ENCODE results near the gene TRAK2.
"Not testable (repeated sequence)": the region's sequence is repeated elsewhere in the genome, so short reads cannot be mapped to it uniquely, and the experiment has no call there.

Gene TRAK2

DNA sequence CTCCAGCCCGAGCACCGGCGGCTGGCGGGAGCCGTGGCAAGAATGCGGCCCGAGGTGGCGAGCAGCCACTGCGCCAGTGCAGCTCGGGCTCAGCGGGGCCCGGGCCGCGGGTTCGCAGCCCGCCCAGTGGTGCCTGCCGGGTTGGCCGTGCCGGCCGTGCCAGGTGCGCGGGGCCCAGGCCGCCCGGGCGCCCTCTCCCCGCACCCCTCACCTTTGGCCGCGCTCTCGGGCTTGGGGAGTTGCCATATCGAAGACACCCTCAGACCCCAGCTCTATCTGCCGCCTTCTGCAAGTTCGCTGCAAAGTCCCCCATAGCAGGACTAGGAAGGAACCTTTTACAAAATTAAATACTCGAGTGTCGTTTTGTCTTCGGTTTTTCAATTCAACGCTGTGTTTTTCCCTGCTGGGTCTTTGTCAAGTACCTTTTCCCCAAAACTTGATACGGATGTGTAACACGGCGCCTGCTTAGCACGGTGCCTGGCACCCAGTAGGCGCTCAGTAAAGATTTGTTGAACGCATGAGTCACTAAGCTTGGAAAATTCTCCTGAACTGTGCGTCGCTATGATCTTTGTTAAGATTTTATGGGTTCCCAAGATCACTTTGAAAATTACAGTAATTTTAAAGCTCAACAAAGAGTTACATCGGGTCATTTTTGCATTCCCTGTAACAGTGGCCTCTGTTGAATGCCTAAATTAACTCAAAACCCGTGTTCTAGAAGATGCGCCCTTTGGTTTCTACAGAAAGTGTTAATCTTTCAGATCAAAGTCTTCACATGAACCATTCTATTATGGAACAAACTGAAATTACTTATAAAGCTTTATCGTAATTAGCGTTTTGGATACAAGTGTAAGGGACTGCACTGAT is 1.0 kb upstream of the TRAK2 start:
- DNase-seq: peak in 4 of 56 donors; percentile 35 to 61 (median 50)

DNA sequence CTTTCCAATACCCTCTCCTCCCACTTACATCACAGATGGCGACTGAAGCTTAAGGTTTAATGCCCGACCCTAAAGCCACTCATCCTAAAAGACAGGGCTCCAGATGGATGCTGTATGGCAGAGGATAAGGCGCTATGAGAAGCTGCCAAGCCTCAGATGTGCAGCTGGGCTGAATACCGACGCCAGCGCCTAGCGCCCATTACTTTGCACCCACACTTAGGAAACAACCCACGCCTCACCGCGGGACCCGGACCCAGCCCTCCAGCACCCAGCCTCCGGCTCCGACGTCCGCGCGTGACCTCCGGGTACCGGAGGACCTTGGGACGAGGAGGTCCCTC is 335 bp downstream of the TRAK2 start:
- DNase-seq: peak in 1 of 56 donors; percentile 75

DNA sequence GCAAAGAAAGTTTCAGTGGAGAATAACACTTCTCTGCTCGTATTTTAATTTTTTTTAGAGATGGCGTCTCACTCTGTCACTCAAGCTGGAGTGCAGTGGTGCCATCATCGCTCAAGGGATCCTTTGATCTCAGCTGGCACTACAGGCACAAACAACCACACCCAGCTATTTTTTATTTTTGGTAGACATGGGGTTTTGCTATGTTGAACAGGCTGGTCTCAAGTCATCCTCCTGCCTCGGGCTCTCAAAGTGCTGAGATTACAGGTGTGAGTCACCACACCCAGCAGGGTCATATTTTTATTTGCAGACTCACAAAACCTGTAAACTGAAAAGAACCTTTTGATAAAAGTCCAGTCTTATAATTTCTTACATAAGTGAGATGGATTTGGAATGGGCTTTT is 2.6 kb downstream of the TRAK2 start:
- DNase-seq: no peak

DNA sequence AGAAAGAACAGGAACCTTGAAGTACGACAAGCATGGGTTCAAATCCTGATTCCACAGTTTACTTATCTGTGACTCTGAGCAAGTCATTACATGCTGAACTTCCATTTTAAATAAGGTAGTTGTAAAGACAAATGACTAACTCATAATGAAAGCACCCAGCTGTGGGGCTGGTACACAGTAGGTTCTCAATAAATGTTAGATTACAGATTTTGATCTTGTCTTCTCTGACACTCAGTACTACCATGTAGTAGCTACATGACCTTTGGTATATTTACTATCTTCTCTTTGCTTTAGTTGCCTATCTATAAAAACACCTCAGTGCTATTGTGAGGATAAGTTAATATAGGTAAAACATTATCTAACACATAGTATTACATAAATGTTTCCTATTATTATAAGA is 3.2 kb downstream of the TRAK2 start:
- no peak for DNase-seq

DNA sequence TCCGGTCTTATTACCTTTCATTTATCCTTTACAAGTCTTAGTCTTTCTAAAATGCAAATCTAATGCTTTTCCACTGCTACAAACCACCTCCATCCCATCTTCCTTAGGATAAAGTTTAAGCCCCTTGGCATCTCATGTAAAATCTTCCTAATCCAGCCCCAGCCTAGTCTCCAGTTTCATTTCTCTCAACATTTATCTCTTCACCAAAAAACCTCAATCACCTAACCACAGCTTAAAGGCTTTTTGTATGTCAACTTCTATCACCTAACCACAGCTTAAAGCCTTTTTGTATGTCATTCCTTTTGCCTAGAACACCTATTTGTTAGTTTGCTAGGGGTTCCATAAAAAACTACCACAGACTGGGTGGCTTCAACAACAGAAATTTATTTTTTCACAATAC is 4.2 kb downstream of the TRAK2 start:
- no peak for DNase-seq

DNA sequence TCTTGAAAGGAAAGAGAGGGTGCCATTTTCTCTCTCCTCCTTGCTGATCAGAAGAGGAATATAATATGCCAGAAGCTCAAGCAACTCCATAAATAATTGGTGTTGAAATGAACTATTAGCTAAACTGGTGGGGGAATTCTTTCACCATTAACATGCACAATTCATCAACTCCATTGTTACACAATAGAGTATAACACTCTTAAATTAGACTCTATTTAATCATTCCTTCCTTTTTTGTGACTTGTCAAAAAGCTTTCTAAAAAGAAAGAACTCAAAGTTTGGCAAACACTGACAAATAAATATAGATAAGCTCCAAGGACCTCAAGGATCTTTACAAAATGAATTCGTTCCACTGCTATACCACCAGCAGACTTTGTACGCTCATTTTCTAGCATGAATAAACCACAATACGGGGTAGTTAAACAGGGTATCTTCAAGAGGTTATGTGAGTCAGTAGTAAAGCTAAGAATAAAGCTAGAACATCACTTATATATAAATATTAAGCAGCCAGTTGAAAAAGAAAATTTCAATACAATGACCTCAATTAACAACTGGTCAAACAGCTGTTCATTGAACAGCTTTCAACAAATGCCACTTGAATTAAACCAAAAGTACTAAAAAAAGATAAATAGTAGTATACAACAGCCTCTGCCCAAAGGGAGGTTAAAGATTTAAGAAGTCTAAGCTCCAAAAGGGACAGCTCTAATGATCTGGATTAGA is 6.4 kb downstream of the TRAK2 start:
- no peak for DNase-seq

DNA sequence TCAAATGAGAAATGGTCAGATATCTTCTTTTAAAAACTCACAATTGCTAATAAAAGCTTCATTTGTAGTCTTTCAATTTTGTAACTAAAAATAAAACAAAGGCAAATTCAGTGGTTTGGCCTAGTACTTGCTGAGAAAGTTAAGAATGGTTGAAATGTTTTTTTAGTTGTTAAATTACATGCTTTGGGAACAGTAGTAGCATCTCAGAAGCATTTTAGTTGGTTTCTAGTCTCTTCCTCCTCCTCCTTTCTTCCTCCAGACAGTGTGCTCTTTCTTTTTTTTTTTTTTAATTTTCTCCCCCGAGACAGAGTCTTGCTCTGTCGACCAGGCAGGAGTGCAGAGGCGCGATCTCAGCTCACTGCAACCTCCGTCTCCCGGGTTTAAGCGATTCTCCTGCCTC is 9.8 kb downstream of the TRAK2 start:
- no peak for DNase-seq

DNA sequence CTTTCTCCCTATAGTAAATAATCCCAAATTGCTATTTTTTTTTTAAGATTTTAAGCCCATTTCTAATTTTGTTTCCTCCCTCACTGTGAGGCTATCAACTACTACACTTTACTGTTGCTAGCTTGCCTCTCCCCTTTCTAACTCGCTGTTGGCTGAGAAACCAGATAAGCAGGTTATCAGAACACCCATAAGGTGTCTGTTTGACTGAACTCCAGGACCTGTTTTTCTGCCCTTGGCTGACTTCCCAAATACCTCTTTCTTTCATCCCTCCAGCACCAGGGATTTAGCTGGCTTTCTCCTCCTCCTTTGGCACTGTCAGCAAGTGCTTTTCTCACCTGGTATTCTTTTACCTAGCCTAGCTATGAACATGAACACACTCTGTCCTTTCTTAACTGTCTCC is 11.1 kb downstream of the TRAK2 start:
- DNase-seq: no peak

DNA sequence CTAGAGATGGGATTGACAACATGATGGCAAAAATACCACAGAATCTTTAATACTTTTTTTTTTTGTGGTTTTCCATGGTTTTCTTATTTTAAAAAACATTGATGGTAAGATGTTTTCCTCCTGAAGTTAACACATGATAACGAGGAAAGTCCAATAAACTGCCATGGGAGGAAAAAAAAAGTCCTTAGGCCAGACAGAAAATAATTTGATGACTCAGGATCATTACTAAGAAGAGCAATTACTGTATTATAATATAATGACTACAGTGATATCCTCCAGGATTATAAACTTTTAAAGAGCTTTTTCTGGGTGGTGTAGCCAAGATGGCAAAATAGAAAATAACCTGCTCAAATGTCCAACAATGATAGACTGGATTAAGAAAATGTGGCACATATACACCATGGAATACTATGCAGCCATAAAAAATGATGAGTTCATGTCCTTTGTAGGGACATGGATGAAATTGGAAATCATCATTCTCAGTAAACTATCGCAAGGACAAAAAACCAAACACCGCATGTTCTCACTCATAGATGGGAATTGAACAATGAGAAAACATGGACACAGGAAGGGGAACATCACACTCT is 11.8 kb downstream of the TRAK2 start:
- not testable (repeated sequence) for DNase-seq

DNA sequence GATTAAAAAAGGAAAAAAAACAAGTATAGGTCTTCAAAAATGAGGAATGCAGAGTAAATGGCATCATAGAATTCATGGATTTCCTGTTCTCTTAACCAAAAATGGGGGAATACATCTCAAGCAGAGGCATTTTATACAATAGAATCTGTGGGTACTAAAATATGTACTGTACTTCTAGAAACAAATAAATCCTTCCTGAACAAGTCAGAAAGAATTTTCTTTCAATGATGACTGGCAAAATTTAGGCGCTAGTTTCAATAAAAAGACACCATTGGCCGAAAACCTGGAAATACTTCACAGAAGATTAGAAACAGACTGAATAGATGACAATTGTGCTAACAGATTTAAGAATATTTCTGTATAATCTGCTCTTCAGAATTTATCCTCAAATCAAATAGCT is 15.1 kb downstream of the TRAK2 start:
- DNase-seq: no peak

DNA sequence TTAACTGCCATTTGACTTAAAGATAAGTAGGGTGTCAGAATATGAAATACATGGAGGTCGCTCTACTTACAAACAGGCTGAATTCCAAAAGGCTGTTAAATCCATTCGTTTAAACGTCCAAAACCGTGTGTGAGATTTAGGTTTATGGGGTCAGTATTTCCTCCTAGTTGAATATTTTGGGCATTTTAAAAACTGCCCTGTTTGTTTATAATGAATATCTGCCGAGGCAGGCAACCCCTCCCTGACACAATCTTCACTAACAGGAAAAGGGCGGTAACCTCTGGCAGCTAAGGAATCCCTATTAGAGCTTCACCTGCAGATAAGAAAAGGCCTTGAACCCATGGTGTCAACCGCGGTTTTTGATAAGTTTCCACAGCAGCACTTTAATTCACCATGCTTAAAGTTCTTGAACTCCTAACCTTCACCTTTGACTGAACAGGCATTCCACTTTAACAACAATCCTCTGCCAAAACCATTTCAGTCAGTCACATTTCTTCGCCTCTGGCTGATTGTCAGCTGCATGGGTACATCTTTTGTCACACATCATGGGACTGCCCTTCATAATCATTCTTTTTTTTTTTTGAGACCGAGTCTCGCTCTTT is 17.8 kb downstream of the TRAK2 start:
- DNase-seq: no peak

DNA sequence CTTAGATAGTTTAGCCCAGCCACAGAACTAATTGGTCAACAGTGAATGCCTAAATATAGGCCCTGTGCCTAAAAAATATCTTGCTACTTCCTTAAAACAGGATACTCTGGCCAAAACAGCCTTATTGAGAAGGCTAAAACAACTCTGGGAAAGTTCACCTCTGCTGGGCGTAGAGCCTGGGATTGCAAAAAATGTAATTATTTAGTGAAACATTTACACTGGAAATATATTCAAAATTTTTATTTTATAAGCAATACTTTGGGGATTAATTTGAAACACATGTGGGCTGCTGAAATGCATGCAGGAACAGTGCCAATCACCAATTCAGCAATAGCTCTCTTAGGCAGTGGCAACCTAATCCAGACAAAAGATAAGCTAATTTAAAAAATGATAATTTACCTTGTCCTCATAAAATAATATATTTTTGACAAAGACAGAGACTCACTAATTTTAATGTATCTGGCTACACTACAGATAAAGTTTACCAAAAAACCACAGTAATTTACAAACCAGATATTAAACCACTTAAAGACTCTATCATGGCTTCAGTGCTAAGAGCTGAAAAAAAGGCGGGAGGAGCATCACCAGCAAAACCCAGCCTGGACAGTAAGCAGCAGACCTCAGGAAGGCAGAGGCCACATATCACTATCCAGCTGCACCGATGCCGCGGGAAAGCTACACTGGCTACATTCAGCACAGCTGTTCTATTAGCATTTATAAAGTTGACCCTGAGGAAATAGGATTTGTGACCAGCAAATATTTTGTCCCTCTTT is 18.5 kb downstream of the TRAK2 start:
- DNase-seq: no peak

DNA sequence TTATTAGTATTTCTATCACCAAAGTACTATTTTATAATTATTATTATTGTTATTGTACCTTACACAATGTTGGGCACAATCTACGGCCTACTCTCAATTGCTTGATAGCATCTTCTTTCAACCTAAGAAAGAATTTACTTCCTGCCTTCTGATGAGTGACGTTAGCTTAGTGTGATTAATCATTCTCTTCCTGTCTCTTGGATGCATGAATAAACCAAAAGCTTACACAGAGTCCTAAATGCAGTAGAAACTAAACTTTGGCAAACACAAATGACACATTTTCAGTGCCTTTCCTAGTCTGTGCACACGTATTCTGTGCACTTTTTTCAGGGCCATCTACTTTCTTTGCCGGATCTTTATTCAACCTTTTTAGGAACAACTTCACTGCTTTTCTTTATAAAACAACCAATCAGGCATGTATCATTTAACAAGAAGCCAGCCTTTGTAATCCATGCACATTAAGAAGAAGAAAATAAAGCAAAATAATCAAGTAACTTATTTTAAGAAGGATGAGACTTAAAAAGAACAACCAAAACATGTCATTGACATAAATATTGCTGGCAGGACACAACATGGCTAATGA is 19.1 kb downstream of the TRAK2 start:
- peak in 1 of 56 donors; percentile 17 for DNase-seq

DNA sequence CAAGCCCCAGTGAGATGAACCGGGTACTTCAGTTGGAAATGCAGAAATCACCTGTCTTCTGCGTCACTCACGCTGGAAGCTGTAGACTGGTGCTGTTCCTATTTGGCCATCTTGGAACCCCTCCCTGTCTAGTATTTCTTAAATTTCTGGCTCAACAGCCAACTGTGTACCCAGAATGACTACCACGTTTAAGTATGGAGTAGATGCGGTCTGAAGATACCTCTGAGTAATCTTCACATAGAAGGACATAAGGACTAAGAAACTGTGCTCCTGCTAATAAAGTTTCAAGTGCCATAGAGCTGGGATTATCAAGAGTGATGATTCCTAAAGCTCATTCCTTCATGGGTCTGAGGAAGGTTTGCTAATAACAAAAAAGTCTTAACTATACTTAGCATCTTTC is 20.4 kb downstream of the TRAK2 start:
- no peak for DNase-seq

DNA sequence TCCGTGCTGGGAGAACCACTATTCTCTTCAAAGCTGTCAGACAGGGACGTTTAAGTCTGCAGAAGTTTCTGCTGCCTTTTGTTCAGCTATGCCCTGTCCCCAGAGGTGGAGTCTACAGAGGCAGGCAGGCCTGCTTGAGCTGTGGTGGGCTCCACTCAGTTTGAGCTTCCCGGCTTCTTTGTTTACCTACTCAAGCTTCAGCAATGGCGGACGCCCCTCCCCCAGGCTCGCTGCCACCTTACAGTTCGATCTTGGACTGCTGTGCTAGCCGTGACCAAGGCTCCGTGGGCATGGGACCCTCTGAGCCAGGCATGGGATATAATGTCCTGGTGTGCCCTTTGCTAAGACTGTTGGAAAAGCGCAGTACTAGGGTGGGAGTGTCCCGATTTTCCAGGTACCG is 20.9 kb downstream of the TRAK2 start:
- not testable (repeated sequence) for DNase-seq

DNA sequence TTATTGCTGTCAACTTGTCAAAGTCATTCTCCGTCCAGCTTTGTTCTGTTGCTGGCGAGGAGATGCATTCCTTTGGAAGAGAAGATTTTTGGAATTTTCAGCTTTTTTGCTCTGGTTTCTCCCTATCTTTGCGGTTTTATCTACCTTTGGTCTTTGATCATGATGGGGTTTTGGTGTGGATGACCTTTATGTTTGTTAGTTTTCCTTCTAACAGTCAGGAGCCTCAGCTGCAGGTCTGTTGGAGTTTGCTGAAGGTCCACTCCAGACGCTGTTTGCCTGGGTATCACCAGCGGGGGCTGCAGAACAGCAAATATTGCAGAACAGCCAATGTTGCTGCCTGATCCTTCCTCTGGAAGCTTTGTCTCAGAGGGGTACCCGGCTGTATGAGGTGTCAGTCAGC is 21.4 kb downstream of the TRAK2 start:
- DNase-seq: not testable (repeated sequence)

DNA sequence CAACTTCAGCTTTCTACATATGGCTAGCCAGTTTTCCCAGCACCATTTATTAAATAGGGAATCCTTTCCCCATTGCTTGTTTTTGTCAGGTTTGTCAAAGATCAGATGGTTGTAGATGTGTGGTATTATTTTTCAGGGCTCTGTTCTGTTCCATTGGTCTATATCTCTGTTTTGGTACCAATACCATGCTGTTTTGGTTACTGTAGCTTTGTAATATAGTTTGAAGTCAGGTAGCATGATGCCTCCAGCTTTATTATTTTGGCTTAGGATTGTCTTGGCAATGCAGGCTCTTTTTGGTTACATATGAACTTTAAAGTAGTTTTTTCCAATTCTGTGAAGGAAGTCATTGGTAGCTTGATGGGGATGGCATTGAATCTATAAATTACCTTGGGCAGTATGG is 22.9 kb downstream of the TRAK2 start:
- DNase-seq: not testable (repeated sequence)

DNA sequence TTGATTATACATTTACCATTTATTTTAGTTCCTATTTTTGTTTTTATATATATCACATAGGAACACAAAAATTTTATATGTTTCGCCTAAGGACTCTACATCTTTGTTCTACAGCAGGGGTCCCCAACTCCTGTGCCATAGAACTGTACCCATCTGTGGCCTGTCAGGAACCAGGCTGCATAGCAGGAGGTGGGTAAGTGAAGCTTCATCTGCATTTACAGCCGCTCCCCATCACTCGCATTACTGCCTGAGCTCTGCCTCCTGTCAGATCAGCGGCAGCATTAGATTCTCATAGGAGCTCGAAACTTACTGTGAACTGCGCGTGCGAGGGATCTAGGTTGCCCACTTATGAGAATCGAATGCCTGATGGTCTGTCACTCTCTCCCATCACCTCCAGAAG is 25.3 kb downstream of the TRAK2 start:
- DNase-seq: no peak

DNA sequence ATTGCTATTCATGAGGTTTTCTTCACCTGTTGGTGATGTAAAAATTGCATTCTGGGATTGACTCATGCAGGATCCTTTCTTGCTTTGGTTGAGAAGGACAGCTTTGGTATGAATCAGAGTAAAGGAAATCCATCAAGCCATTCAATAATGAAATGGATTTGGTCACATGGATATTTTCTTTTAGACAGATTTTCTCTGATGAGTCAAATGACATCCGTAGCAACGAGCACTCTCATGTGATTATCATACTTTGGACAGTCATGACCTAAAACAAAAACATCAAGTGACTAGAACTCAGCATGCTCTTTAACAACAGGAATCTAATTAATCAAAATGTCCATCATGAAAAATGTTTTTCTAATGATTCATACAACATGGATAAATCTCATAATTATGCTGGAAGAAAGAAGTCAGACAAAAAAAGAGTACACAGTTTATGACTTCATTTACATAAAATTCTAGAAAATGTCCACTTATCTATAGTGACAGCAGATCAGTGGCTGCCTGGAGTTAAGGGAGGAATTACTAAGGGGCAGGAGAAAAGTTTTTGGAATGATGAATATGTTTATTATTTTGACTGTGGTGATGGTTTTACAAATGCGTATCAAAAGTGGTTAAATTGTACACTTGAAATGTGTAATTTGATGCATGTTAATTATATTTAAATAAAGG is 30.7 kb downstream of the TRAK2 start:
- no peak for DNase-seq

DNA sequence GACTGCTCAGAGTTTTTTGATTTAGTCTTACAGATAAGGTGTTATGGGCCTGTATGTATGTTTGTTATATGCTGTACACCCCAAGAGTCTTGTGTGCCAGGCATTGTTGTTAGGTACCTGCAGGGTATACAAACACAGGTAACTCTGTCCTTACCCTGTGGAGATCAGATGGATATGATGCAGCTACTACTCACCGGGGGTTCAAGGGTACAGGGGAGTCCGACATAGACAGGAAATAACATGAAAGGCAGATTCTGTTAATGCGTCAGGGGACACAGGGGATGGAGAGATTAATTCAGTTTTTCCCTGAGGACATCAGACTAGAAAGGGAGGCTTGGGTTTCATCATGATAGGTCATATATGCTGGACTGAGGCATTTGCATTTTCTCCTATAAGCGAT is 31.3 kb downstream of the TRAK2 start:
- no peak for DNase-seq
